Thoracic aorta (tissue), 2 donors: ENCODE data around the gene HSCB. TPM values are rescaled to one million over a fixed set of nuclear protein-coding genes. Genes with fewer than 3 reads are reported as not detected.
"Not testable (repeated sequence)": the region's sequence is repeated elsewhere in the genome, so short reads cannot be mapped to it uniquely, and the experiment has no call there.

Source experiments
- ATAC-seq: fragments of 150-250 bp; one replicate; pipeline ENCODE4 v1.8.0; 2017; ENCODE audit warnings: low read depth; ENCODE audit not compliant: insufficient number of reproducible peaks, low FRiP score
- DNase-seq: peaks from one replicate; pipeline ENCODE4 v3.0.0-alpha.2; 2020; ENCODE audit warnings: low spot score
- H3K27ac ChIP-seq, 2 donors: fragments of 200-600 bp; sonication (generic); 1 replicate in 1 of 2; 2 replicates in 1 of 2; pipeline ENCODE4 v1.5.1; 2016; ENCODE audit warnings: mild to moderate bottlenecking in 2 of 2, moderate library complexity in 2 of 2
- H3K27me3 ChIP-seq: fragments of 200-600 bp; sonication (generic); replicated peaks from 2 replicates; pipeline ENCODE4 v1.6.0; 2016; ENCODE audit warnings: mild to moderate bottlenecking; ENCODE audit not compliant: insufficient read depth
- H3K36me3 ChIP-seq: fragments of 200-600 bp; sonication (generic); one replicate; pipeline ENCODE4 v1.5.1; 2016
- H3K4me1 ChIP-seq, 2 donors: fragments of 200-600 bp; sonication (generic); 1 replicate in 1 of 2; 2 replicates in 1 of 2; pipeline versions ENCODE4 v1.5.1 to v1.6.0; 2016; ENCODE audit warnings: low read depth in 2 of 2, mild to moderate bottlenecking in 1 of 2; ENCODE audit not compliant: control insufficient read depth in 1 of 2
- H3K4me3 ChIP-seq: fragments of 200-600 bp; sonication (generic); 2 replicates; pipeline ENCODE4 v1.5.1; 2016; ENCODE audit warnings: mild to moderate bottlenecking
- H3K9me3 ChIP-seq: fragments of 200-600 bp; sonication (generic); 2 replicates; pipeline ENCODE4 v1.5.1; 2016
- total RNA-seq, 2 donors: library from RNA; depleted of rRNA; stranded (reverse); fragments of >200 nt; gene quantifications; one replicate each; pipeline versions ENCODE4 v1.1.0 to v1.2.3, GENCODE V29; 2016
- TF ChIP-seq, protein P1 (sequence below): fragments of 200-600 bp; sonication (generic); IDR thresholded peaks from one replicate; pipeline ENCODE4 v1.5.1; 2019; ENCODE audit warnings: antibody characterized with exemption

Gene HSCB
- total RNA-seq, 2 donors from 2014 or later = 9.3 to 11.9 TPM

GRCh38 chr22:28741200-28741784 is 547 bp upstream of the HSCB start:
- peak overlapping the region; percentile 94 for H3K4me3 ChIP-seq
- TF ChIP-seq, protein P1, sequence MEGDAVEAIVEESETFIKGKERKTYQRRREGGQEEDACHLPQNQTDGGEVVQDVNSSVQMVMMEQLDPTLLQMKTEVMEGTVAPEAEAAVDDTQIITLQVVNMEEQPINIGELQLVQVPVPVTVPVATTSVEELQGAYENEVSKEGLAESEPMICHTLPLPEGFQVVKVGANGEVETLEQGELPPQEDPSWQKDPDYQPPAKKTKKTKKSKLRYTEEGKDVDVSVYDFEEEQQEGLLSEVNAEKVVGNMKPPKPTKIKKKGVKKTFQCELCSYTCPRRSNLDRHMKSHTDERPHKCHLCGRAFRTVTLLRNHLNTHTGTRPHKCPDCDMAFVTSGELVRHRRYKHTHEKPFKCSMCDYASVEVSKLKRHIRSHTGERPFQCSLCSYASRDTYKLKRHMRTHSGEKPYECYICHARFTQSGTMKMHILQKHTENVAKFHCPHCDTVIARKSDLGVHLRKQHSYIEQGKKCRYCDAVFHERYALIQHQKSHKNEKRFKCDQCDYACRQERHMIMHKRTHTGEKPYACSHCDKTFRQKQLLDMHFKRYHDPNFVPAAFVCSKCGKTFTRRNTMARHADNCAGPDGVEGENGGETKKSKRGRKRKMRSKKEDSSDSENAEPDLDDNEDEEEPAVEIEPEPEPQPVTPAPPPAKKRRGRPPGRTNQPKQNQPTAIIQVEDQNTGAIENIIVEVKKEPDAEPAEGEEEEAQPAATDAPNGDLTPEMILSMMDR = no peak
- H3K4me1 ChIP-seq = peaks cover 8 to 13% of the 10 kb centered on the region in 2 donors
- no peak for ATAC-seq
- H3K36me3 ChIP-seq = peaks cover 9% of the 10 kb centered on the region
- DNase-seq = no peak
- no peaks in the 10 kb centered on the region for H3K9me3 ChIP-seq
- H3K27me3 ChIP-seq = no peaks in the 10 kb centered on the region
- no peak overlapping the region for H3K27ac ChIP-seq

DNA sequence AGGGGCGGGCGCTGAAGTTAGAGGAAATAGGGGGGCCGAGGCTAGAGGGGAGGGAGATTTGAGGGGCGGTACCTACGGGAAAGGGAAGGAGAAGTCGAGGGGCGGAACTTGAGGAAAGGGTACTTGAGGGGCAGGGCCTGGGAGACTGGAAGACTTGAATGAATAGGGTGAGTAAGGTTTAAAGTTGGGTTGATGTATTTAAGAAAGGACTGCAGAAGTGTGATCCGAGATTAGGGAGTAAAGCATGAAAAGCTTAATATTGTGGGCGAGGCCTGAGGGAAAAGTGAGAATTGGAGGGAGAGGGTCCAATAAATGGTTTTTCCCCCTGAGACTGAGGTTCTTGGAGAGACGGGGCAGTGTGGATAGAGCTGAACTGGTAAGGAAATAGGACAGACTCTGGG is 723 bp downstream of the HSCB start:
- Histone ChIP-seq H3K4me1 (peaks cover 8 to 13% of the 10 kb centered on the region in 2 donors), H3K9me3 (no peaks in the 10 kb centered on the region), H3K36me3 (peaks cover 17% of the 10 kb centered on the region), H3K27ac (peak overlapping the region; percentile 98), H3K27me3 (no peaks in the 10 kb centered on the region), H3K4me3 (peak overlapping the region; percentile 94)
- TF ChIP-seq, protein P1 = no peak
- ATAC-seq (no peak), DNase-seq (no peak)

DNA sequence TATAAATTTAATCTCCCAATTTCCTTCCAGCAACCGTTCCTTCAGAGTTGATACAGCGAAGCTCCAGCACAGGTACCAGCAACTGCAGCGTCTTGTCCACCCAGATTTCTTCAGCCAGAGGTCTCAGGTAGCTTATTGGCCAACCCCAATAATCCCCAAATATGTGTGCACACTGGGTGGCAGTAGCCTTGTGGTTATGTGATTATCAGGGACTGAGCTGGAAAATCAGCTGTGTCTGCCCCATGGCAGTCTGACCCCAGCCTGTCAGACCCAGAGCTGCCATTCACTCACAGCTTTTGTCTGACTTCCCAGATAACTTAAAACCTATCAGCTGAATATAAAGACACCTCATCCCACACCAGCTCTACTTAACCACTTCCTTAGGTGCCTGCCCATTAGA is 2.0 kb downstream of the HSCB start:
- TF ChIP-seq, protein P1 = no peak
- Histone ChIP-seq H3K36me3 (peaks cover 20% of the 10 kb centered on the region), H3K27me3 (no peaks in the 10 kb centered on the region), H3K9me3 (no peaks in the 10 kb centered on the region), H3K27ac (no peak overlapping the region), H3K4me1 (peaks cover 8 to 13% of the 10 kb centered on the region in 2 donors), H3K4me3 (no peak overlapping the region)
- no peak for ATAC-seq
- no peak for DNase-seq

GRCh38 chr22:28750471-28750881 is 8.6 kb downstream of the HSCB start:
- Histone ChIP-seq H3K4me3 (no peak overlapping the region), H3K27me3 (no peaks in the 10 kb centered on the region), H3K9me3 (no peaks in the 10 kb centered on the region), H3K36me3 (peaks cover 12% of the 10 kb centered on the region), H3K4me1 (no peaks in the 10 kb centered on the region), H3K27ac (no peak overlapping the region)
- TF ChIP-seq, protein P1 = no peak
- ATAC-seq (no peak), DNase-seq (no peak)

DNA sequence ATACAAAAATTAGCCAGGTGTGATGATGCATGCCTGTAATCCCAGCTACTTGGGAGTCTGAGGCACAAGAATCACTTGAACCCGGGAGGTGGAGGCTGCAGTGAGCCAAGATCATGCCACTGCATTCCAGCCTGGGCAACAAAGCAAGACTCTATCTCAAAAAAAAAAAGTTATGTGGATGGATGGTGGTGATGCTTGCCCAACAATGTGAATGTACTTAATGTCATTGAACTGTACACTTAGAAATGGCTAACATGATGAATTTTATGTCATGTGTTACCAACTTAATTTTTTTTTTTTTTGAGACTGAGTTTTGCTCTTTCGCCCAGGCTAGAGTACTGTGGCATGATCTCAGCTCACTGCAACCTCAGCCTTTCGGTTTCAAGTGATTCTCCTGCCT is 12.7 kb downstream of the HSCB start:
- not testable (repeated sequence) for H3K9me3 ChIP-seq, ATAC-seq, H3K4me1 ChIP-seq, H3K27me3 ChIP-seq, H3K4me3 ChIP-seq, H3K27ac ChIP-seq, DNase-seq, H3K36me3 ChIP-seq
